Endodermal cell (in vitro differentiated cells): ENCODE data around the gene THOP1. TPM values are rescaled to one million over a fixed set of nuclear protein-coding genes. Genes with fewer than 3 reads are reported as not detected.

ENCODE experiments used
- DNase-seq: peaks from one replicate; pipeline ENCODE4 v3.0.0-alpha.2; 2017
- H3K27ac ChIP-seq: 2 replicates; pipeline ENCODE4 v1.5.1; 2013; ENCODE audit warnings: mild to moderate bottlenecking, low read depth, low read length, moderate library complexity
- H3K27me3 ChIP-seq: 2 replicates; pipeline ENCODE4 v1.6.1; 2013; ENCODE audit warnings: mild to moderate bottlenecking, low read length, moderate library complexity; ENCODE audit not compliant: insufficient read depth, control insufficient read depth, poor library complexity, severe bottlenecking
- H3K36me3 ChIP-seq: 2 replicates; pipeline ENCODE4 v1.7.0; 2013; ENCODE audit warnings: mild to moderate bottlenecking, low read length, moderate library complexity; ENCODE audit not compliant: control insufficient read depth, insufficient read depth
- H3K4me1 ChIP-seq: one replicate; pipeline ENCODE4 v1.7.0; 2013; ENCODE audit warnings: low read length; ENCODE audit not compliant: control insufficient read depth, insufficient read depth
- H3K4me3 ChIP-seq: 2 replicates; pipeline ENCODE4 v1.5.1; 2013; ENCODE audit warnings: mild to moderate bottlenecking, low read length, moderate library complexity
- H3K9ac ChIP-seq: 2 replicates; pipeline ENCODE4 v1.6.1; 2013; ENCODE audit warnings: mild to moderate bottlenecking, low read length, moderate library complexity; ENCODE audit not compliant: poor library complexity, severe bottlenecking; ENCODE audit errors: extremely low read depth
- H3K9me3 ChIP-seq: 2 replicates; pipeline ENCODE4 v1.6.1; 2013; ENCODE audit warnings: mild to moderate bottlenecking, low read length, moderate library complexity; ENCODE audit not compliant: control insufficient read depth
- H3K27ac Mint-ChIP-seq: 2 replicates; pipeline ENCODE4 v1.8.0; 2020; ENCODE audit warnings: mixed read lengths
- H3K27me3 Mint-ChIP-seq: 2 replicates; pipeline ENCODE4 v1.8.0; 2021; ENCODE audit warnings: mild to moderate bottlenecking, mixed read lengths; ENCODE audit not compliant: insufficient read depth
- H3K36me3 Mint-ChIP-seq: 2 replicates; pipeline ENCODE4 v1.8.0; 2020; ENCODE audit warnings: low read depth, mixed read lengths
- H3K4me1 Mint-ChIP-seq: 2 replicates; pipeline ENCODE4 v1.8.0; 2020; ENCODE audit warnings: mixed read lengths
- H3K4me3 Mint-ChIP-seq: 2 replicates; pipeline ENCODE4 v1.8.0; 2020; ENCODE audit warnings: mild to moderate bottlenecking, moderate library complexity, mixed read lengths
- H3K9me3 Mint-ChIP-seq: 2 replicates; pipeline ENCODE4 v1.8.0; 2020; ENCODE audit warnings: mild to moderate bottlenecking, mixed read lengths
- WGBS, 2 experiments: methylation state at CpG; one replicate each; pipeline versions ENCODE4 v1.1.5 to v1.1.7; 2013; ENCODE audit warnings: missing lambda C conversion rate in 2 of 2, mixed read lengths in 1 of 2; ENCODE audit not compliant: insufficient coverage in 1 of 2, insufficient read length in 1 of 2; 5-methylcytosine and 5-hydroxymethylcytosine counted together
- total RNA-seq, 2 donors: library from RNA; stranded (reverse); fragmentation: NEBNext Ultra II Directional in 1 of 2; extraction: Animal tissue kit (Norgen Biotek cat#: 25700) in 1 of 2; gene quantifications; 2 replicates in 1 of 2; 3 replicates in 1 of 2; pipeline ENCODE4 v1.2.1, GENCODE V29; 2021
- TF ChIP-seq, protein P1 (sequence below): fragments of 200-600 bp; sonication (generic); conservative IDR thresholded peaks from 2 replicates; pipeline ENCODE4 v1.5.0; 2021; ENCODE audit warnings: antibody characterized with exemption, mild to moderate bottlenecking

The THOP1 gene
- total RNA-seq, 2 donors from 2014 or later = 130 to 170 TPM

DNA sequence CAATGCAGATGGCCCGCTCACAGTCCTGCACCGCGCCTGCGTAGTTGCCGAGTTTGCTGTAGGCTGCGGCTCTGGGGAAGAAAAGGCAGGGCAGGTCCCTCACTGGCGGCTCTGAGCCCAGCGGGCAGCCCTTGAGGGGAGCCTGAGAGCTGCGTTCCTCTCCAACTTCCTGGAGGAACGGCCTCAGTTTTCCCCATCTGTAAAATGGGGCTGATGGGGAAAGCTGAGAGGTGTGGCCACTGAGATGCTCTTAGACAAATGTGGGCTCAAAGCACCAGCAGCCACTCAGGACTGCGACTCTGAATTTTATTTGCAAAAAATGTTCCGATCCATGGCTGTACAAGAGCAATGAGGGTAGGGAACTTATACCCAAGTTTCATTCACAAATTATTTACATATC lies 21.6 kb upstream of the THOP1 start:
- Mint-ChIP-seq H3K4me1 (no peaks in the 10 kb centered on the region), H3K36me3 (peaks cover 46% of the 10 kb centered on the region), H3K27ac (no peak overlapping the region), H3K9me3 (no peaks in the 10 kb centered on the region), H3K27me3 (no peaks in the 10 kb centered on the region), H3K4me3 (no peak overlapping the region)
- Histone ChIP-seq H3K9me3 (no peaks in the 10 kb centered on the region), H3K27ac (no peak overlapping the region), H3K27me3 (no peaks in the 10 kb centered on the region), H3K4me3 (no peak overlapping the region), H3K36me3 (peaks cover 49% of the 10 kb centered on the region), H3K9ac (no peak overlapping the region), H3K4me1 (no peaks in the 10 kb centered on the region)
- TF ChIP-seq, protein P1, sequence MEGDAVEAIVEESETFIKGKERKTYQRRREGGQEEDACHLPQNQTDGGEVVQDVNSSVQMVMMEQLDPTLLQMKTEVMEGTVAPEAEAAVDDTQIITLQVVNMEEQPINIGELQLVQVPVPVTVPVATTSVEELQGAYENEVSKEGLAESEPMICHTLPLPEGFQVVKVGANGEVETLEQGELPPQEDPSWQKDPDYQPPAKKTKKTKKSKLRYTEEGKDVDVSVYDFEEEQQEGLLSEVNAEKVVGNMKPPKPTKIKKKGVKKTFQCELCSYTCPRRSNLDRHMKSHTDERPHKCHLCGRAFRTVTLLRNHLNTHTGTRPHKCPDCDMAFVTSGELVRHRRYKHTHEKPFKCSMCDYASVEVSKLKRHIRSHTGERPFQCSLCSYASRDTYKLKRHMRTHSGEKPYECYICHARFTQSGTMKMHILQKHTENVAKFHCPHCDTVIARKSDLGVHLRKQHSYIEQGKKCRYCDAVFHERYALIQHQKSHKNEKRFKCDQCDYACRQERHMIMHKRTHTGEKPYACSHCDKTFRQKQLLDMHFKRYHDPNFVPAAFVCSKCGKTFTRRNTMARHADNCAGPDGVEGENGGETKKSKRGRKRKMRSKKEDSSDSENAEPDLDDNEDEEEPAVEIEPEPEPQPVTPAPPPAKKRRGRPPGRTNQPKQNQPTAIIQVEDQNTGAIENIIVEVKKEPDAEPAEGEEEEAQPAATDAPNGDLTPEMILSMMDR = no peak
- 96 to 98% methylated on average over 7 to 12 of the region's 12 CpGs for WGBS, 2 experiments
- no peak for DNase-seq

GRCh38 chr19:2764945-2765344 lies 20.4 kb upstream of the THOP1 start:
- H3K9me3 ChIP-seq = no peaks in the 10 kb centered on the region
- H3K27me3 ChIP-seq = no peaks in the 10 kb centered on the region
- Mint-ChIP-seq H3K4me3 (no peak overlapping the region), H3K36me3 (peaks cover 36% of the 10 kb centered on the region), H3K27ac (no peak overlapping the region), H3K4me1 (no peaks in the 10 kb centered on the region), H3K9me3 (no peaks in the 10 kb centered on the region), H3K27me3 (no peaks in the 10 kb centered on the region)
- 94 to 95% methylated on average over 17 to 21 of the region's 21 CpGs for WGBS, 2 experiments
- H3K27ac ChIP-seq = no peak overlapping the region
- no peak for DNase-seq
- peaks cover 41% of the 10 kb centered on the region for H3K36me3 ChIP-seq
- TF ChIP-seq, protein P1 = no peak
- no peaks in the 10 kb centered on the region for H3K4me1 ChIP-seq
- no peak overlapping the region for H3K9ac ChIP-seq
- no peak overlapping the region for H3K4me3 ChIP-seq

DNA sequence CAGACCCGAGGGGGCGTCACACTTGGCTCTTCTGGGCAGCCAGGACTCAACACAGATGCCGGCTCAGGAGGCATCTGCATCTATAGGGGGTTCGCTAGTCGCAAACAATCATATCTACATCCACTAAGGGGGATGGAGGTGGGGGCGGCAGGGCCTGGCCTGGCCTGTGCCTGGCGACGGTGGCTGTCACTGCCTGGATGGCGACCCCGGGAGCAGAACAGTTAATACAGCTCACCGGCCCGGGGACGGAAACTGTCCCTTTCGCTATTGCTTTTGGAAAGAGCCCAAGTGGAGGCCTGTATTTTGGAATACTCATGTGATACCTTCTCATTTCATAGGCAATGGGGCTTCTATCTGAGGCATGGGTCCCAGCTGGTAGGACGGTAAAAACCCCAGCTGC lies 19.9 kb upstream of the THOP1 start:
- H3K27ac ChIP-seq = peak overlapping the region; percentile 70
- no peaks in the 10 kb centered on the region for H3K4me1 ChIP-seq
- Mint-ChIP-seq H3K27ac (no peak overlapping the region), H3K36me3 (peaks cover 34% of the 10 kb centered on the region), H3K4me3 (no peak overlapping the region), H3K27me3 (no peaks in the 10 kb centered on the region), H3K9me3 (no peaks in the 10 kb centered on the region), H3K4me1 (no peaks in the 10 kb centered on the region)
- H3K9ac ChIP-seq = no peak overlapping the region
- no peak for DNase-seq
- peaks cover 41% of the 10 kb centered on the region for H3K36me3 ChIP-seq
- TF ChIP-seq, protein P1 = no peak
- H3K4me3 ChIP-seq = no peak overlapping the region
- 97 to 98% methylated on average over 3 to 14 of the region's 15 CpGs for WGBS, 2 experiments
- no peaks in the 10 kb centered on the region for H3K9me3 ChIP-seq
- H3K27me3 ChIP-seq = no peaks in the 10 kb centered on the region
